Measurements from ENCODE around the gene GBX2.

DNA sequence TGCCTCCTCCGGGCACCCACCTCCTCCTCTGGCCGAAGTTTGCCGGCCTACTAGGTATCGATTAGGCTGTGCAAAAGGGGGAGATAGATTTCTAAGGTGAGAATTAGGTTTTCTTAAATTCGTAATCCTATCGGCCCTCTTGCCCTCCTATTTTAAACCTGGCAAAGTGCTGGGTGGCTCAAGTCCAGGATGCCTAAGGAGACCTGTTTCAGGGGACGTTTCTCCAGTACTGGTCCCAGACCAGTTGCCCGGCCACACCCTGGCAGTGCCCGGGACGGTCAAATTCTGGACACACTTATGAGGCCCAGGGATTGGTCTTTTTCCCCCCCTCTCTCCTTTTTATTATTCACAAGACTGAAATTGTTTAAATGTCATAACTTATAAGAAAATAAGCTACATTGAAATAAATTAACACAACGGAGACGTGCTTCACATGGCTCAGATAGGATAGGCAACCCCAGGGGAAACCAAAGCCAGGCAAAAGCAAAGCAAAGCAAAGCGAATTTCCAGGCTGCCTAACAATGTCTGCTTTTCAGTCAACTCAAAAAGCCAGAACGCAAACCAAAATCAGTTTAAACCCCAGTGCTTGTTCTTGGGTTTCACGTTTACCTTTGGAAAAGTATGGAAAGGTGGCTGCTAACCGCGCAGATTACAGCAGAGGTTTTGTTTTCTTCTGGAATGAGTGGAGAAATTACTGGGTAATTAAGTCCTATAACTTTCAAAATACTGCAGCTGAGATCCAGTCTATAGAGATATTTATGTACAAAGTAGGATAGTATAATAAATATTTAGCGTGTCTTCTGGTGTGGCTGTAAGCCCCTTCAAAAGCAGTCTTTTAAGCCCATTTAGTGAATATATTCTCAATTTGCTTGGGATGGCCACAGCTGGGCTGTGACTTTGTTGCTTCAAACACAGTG is 3.0 kb downstream of the GBX2 start:
- no peak for TF ChIP-seq POLR2AphosphoS5 (IDR thresholded peaks at IDR 0.05; ENCODE audit: low read depth)
- TF ChIP-seq, protein P1, sequence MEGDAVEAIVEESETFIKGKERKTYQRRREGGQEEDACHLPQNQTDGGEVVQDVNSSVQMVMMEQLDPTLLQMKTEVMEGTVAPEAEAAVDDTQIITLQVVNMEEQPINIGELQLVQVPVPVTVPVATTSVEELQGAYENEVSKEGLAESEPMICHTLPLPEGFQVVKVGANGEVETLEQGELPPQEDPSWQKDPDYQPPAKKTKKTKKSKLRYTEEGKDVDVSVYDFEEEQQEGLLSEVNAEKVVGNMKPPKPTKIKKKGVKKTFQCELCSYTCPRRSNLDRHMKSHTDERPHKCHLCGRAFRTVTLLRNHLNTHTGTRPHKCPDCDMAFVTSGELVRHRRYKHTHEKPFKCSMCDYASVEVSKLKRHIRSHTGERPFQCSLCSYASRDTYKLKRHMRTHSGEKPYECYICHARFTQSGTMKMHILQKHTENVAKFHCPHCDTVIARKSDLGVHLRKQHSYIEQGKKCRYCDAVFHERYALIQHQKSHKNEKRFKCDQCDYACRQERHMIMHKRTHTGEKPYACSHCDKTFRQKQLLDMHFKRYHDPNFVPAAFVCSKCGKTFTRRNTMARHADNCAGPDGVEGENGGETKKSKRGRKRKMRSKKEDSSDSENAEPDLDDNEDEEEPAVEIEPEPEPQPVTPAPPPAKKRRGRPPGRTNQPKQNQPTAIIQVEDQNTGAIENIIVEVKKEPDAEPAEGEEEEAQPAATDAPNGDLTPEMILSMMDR (IDR thresholded peaks at IDR 0.05; ENCODE audit: insufficient read depth, low read length) = no peak
